GM21528 (cell line): ENCODE data around the gene MOSMO.
"Not testable (repeated sequence)": the region's sequence is repeated elsewhere in the genome, so short reads cannot be mapped to it uniquely, and the experiment has no call there.

ENCODE experiments used
- ATAC-seq: cut with Tn5 transposase; IDR thresholded peaks from one replicate; pipeline ENCODE4 v1.9.1; 2021; ENCODE audit warnings: mild to moderate bottlenecking, moderate library complexity; ENCODE audit not compliant: unreplicated experiment, low FRiP score

Gene MOSMO

DNA sequence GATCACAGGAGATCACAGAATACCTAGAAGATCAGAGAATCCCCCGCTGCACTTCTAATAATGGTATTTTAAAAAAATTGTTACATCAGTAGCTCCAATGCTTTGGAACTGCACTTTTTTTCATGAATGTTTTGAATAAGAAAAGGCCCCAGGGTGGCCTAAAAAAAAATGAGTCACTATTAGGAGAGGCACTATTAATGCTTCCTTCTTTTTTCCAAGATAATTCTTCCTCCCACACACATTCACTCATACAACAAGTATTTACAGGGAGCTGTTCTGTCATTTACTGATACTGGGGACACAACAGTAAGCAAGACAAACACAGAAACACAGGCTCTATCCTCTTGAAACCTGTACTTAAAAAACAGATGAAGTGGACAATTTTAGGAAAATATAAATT, 6.3 kb upstream of the MOSMO start:
- ATAC-seq = no peak

DNA sequence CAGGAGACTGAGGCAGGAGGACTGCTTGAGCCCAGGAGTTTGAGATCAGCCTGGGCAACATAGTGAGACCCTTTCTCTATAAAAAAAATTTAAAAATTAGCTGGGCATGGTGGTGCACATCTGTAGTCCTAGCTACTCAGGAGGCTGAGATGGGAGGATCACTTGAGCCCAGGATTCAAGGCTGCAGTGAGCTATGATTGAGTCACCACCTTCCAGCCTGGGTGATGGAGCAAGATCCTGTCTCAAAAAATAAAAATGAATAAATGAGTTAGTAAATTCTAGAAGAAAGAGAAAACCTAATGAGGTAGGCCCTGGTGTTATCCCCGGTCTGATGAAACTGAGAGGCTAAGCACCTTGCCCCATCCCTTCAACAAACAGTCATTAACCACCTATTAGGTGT, 5.9 kb upstream of the MOSMO start:
- ATAC-seq = not testable (repeated sequence)

DNA sequence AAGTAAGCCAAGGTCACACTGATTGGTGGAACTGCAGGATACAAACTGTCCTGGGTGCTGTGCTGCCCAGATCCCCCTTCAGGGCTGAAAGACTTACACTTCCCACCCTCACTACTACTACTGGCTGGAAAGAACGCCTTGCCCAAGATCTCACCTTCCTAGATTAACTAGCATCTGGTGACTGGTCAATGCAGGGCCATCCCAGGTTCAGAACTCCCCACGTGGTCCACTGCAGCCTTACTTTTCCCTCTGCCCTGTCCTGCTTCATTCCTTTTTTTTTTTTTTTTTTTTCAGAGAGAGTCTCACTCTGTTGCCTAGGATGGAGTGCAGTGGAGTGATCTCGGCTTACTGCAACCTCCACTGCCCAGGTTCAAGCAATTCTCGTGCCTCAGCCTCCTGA, 4.7 kb upstream of the MOSMO start:
- ATAC-seq = no peak

DNA sequence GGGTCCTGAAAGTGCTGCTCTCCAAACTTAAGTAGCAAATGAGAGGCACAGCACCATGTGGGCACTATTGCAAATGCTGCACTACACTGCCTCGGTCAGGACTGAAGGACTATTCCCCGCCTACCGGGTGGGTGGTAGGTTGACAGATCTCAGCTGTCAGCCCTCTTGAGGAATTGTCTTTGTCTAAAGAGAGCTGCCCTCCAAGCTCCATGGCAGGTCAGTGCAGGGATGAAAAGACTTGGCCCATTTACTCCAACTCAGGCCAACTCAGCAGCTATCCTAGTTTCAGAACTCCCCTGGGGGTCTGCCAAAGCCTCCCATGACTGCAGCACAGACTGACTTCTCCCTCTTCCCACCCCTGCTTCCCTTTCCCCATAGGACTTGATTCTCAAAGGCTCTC, 3.6 kb upstream of the MOSMO start:
- ATAC-seq = no peak

DNA sequence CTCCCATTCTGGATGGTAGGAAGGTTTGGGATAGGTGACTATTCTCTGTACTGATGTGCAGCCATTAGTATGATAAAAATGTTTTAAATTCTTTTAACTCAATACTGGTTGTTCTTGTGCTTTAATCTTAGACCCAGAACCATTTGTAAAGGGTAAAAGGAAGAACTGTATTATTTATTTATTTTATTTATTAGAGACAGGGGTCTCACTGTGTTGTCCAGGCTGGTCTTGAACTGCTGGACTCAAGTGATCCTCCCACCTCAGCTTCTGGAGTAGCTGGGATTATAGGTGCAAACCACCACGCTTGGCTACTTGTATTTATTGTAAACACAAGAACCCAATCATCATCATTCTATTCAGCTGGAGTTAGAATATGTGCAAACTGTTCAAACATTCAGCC, 2.2 kb upstream of the MOSMO start:
- no peak for ATAC-seq

DNA sequence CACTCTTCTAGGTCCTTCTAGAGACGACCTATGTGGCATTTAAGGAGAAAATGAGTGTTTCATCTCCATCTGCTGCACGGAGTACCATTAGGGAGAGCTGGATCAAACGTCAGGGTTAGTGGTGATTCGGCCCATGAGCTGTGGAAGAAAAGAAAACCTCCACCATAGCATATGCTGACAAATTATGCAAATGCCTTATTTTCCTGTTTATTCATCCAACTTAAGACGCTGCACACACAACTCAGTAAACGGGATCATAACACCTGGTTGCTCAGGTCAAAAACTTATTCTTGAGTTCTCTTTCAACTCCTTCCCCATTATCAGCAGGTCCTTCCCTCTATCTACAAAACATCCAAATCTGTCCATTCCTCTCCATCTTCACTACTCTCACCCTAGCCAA, 1.3 kb upstream of the MOSMO start:
- no peak for ATAC-seq

DNA sequence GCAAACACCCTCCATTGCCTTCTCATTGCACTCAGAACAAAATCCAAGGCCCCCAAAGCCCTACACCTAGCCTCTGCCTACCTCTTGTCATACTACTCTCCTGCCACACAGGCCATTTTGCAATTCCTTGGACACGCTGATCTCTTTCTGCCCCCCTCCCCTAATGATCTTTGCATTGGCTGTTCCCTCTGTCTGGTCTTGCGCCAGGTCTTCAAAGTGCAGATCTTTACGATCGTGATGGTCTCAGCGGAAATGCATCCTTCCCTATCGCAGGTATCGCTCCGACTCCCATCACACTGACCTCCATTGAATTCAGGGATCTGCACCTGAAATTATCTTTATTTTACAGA, 777 bp upstream of the MOSMO start:
- ATAC-seq = no peak

DNA sequence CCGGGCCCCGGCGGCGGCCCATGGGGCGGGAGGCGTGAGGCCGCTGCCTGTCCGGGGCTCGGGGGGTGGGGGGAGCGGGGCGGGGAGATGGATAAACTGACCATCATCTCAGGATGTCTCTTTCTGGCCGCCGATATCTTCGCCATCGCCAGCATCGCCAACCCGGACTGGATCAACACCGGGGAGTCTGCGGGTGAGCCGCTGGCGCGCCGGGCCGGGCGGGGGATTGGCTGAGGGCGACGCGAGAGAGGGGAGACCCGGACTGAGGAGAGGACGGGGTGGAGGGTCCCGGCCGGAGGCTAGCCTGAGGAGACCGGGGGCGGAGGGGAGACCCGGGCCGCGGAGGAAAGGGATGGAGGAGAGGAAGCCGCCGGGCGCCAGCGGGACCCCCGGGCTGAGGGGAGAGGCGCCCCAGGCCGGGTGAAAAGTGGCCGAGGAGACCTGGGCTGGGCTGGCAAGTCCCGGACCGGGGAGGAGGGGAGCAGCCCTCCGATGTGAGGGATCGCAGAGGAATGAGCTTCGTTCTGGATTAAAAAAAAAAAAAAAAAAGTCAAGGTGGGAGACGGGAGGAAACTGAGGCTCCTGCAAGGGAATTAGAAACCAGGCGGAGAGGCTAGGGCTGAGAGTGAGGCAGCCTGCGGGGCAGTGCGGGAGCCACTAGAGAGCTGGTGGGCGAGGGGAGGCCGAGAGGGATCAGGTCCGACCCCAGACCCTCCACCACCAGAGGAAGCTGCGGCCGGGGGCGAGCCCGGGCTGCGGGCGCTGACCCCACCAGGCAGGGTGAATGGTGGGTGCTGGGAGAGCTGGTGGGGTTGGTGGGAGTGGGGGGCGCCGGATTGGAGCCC, 526 bp downstream of the MOSMO start:
- ATAC-seq = peak; percentile 22

DNA sequence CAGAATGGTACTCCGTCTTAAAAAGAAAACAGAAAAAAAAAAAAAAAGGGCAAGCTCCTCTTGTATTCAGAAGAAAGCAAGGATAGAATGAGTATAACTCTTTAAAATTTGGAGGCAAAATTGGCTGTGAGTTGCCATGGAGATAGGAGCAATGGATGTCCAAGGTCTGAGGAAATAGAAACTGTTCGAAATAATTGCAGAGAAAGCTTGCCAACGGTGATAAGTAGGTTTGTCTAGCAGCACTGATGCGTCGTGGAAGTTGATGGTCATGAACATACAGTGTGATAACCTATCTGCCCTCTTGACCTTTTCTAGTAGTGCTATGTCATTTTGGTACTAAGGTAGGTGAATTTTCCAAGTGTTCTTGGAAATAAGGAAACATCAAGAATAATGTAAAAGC, 3.0 kb downstream of the MOSMO start:
- no peak for ATAC-seq

DNA sequence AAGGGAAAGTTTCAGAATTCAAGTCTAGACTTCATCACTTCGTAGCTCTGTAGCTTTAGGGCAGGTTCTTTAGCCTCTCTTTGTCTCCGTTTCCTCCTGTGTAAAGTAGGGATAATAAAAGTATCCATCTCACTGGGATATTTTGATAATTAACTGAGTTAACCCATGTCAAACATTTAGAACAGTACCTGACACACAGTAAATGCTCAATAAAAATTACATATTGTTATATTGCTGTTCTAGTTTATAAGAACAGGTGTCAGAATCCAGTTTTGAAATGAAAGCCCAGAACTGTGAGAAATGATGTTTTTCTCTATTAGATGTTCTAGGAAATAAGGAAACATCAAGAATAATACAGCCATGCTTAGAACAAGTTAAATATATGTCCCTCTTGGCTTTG, 4.3 kb downstream of the MOSMO start:
- ATAC-seq = no peak

DNA sequence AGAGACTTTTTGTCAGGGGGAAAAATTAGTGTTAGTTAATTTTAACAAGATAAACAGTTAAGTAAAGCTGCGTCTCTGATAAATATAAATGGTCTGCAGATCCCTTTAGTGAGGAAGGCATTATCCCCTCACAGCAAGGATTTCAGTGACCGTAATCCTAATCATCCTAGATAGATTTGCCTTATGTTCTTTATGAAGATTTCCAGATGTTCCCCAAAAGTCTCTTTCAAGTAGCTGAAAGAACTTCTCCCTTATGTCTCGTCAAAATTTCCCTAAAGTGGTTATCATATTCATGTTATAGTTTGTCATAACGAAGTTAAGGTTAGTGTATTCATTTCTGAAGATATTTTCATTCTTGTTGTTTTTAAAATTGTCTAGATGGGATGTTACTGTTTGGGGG, 5.6 kb downstream of the MOSMO start:
- no peak for ATAC-seq

DNA sequence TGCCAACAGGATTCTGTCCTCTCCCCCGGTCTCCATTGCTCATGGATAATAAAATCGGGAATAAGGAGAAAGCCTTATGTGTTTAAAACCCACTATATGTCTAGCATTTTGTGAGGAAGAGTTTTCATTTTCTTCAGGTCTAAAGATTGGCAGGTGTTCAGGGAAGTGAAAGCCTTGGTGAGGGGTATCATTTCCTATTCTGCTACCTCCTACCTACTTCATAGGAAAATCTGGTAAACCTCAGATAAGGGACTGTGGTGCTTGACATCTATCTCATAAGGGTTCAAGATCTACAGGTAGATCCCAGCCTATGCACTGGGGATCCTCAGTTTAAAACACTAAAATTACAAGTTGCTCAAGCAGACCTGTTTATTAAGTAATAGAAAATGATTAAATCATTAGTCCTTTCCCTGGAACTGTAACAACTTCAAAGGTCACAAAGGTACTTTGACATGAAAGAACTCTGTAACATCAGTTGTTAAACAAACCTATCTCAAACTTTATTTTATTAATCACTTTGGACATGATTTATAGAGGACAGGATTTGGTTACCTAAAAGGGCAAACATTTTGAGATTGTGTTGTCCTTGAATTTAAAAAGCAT, 6.5 kb downstream of the MOSMO start:
- ATAC-seq = no peak

DNA sequence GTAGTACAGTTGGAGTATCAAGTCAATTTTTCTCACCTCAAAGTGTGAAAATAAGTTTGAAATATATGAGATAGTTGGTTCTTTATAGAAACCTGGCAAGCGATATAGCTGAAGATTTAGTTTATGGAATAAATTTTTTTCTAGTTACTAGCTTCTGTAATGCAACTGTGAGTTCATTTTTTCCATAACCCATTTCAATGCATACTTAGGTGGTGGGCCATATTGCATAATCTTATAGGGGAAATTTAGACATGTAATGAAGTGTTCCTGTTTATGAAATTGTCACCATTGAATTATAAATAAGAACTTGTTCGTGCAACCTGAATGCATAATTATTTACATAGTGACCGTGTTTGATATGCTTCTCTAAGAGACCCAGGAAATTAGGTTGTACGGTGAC, 9.0 kb downstream of the MOSMO start:
- no peak for ATAC-seq

DNA sequence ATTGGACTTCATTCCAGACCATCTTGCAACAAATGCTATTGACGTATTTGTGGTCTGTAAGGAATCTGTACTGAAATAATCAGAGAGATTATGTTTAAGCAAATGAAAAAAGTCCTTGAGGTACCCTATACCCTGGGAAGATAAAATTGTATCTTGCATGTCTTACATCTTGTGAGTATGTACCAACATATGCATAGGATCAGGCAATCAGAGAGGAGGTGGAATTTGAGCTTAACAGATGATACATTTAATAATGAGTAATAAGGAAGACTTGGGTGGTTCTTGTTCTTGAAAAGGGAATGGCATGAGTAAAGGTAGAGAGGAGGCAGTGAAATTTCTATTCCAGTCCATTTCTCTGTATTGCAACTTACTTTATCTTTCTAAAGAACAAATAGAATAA, 10.6 kb downstream of the MOSMO start:
- ATAC-seq = no peak

DNA sequence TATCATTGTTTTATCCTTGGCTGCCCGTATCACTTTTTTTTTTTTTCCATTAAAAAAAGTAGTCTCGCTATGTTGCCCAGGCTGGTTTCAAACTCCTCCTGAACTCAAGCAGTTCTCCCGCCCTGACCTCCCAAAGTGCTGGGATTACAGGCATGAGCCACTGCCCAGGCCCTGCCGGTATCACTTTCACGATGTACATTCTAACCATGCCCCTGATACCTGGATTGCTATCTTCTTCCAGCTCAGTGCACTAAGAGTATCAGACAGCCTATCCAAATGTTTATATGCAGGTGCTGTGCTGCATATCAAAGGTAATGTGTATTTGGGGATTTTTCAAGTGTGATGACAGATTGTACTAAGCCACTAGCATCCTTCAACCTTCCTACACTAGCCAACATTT, 14.2 kb downstream of the MOSMO start:
- ATAC-seq = no peak

DNA sequence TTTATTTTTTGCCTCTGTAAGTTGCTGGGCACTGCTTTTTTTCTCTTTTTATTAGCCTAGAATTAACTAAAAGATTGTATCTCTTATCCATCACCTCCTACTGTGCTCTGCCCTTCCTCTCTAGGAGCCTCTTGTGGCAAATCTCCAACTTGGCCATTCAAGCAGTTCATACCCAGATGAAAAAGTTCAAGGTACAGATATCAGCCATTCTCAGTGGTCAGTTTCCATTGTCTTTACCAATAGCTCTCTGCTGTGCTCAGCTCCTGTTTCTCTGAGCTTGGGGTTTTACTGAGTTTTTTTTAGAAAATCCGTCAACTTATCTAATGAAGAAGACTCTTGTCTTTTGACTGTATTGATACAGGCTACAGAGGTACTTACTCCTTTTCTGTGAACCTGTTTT, 15.6 kb downstream of the MOSMO start:
- no peak for ATAC-seq

DNA sequence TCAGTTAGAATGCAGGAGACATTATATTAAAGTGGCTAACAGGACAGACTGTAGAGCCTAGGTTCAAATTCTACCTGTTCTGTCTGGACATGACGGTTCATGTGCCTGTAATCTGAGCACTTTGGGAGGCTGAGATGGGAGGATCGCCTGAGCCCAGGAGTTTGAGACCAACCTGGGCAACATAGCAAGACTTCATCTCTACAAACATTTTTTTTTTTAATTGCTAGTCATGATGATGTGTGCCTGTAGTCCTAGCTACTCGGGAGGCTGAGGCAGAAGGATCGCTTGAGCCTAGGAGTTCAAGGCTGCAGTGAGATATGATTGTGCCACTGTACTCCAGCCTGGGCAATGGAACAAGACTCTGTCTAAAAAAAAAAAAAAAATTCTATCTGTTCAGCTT, 16.9 kb downstream of the MOSMO start:
- ATAC-seq = not testable (repeated sequence)

DNA sequence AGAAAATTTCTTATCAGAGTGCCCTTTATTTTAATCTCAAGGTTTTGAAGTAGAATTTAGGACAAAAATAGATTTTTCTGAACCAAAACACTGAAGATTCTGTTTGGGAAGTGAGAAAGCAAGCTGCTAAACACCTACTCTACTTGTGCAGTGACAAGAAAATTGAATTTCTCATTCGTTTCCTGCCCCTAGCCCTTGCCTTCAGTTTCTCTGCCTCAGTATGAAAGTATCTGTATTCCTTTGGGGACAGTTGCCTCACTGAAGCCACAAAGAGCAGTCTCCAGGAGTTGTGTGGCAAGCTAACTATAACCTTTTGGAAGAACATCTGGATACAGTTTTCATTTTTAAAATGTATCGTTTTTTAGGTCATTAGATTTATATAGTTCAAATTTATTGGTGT, 19.7 kb downstream of the MOSMO start:
- ATAC-seq = no peak

DNA sequence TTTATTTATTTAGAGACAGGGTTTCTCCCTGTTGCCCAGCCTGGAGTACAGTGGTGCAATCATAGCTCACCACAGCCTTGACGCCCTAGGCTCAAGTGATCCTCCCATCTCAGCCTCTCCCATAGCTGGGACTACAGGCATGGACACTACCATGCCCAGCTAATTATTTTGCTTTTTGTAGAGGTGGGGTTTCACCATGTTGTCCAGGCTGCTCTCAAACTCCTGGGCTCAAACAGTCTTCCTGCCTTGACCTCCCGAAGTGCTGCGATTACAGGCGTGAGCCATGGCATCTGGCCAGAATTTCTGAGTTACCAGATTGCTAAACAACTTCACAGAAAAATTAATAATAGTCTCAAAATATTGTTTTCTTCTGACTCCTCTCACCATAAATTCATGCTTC, 21.7 kb downstream of the MOSMO start:
- ATAC-seq = no peak

DNA sequence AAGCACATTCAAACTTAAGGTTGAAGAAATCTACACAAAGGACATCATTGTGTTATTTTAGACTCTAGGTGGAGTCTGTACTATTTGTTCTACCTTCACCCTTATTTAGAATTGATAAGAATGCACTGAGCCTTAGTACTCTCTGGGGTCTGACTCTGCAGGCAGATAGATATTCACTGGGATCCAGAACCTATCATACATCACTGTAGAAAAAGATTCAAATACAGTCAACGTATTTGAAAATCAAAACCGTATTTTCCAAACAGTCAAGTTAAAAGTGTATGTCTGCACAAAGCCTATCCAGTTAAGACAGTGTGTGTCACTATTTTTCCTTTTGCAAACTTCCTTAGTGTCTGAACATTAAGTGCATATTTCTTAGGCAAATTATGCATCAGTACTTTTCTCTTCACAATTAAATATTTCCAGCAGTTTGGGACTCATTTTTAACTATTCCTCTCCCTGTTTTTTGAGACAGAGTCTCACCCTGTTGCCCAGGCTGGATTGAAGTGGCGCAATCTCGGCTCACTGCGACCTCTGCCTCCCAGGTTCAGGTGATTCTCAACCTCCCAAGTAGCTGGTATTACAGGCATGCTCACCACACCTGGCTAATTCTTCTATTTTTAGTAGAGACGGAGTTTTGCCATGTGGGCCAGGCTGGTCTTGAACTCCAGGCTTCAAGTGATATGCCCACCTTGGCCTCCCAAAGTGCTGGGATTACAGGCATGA, 22.3 kb downstream of the MOSMO start:
- no peak for ATAC-seq

DNA sequence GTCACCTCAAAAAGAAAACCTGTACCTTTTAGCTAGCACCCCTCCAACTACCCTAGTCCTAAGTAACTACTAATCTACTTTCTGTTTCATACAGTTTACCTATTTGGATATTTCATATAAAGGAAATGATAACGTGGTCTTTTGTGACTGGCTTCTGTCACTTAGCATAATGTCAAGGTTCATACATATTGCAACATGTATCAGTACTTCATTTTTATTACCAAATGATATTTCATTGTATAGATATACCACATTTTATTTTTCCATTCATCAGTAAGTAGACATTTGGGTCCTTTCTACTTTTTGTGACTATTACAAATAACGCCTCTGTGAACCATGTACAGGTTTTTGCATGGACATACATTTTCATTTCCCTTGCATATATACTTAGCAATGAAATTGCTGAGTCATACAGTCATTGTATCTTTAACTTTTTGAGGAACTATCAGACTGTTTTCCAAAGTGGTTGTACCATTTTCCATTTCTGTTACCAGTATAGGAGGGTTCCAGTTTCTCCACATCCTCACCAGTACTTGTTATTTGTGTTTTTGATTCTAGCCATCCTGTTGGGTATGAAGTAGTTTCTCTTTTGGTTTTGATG, 23.7 kb downstream of the MOSMO start:
- no peak for ATAC-seq
